Stimulated activated naive CD8-positive, alpha-beta T cell treated with anti-CD3 and anti-CD28 coated beads, Interleukin-15, amount 100 ng/mL, for 72 hours (primary cell): ENCODE data around the gene ENDOG.
"Not testable (repeated sequence)": the region's sequence is repeated elsewhere in the genome, so short reads cannot be mapped to it uniquely, and the experiment has no call there.

Experiments
- ATAC-seq: fragments of 150-1000 bp; cut with Tn5 transposase; 2 replicates; pipeline ENCODE4 v1.10.0; 2021; ENCODE audit warnings: mild to moderate bottlenecking, moderate library complexity
- DNase-seq, 2 donors: peaks; one replicate each; pipeline ENCODE4 v3.0.0; 2021 to 2022
- H3K27ac Mint-ChIP-seq, 2 donors: one replicate each; pipeline ENCODE4 v1.8.0; 2022; ENCODE audit warnings: mild to moderate bottlenecking in 2 of 2, mixed read lengths in 2 of 2, moderate library complexity in 2 of 2
- H3K27me3 Mint-ChIP-seq: one replicate; pipeline ENCODE4 v1.8.0; 2022; ENCODE audit warnings: mixed read lengths
- H3K4me1 Mint-ChIP-seq: one replicate; pipeline ENCODE4 v1.8.0; 2022; ENCODE audit warnings: mild to moderate bottlenecking, mixed read lengths
- H3K4me3 Mint-ChIP-seq, 2 donors: one replicate each; pipeline ENCODE4 v1.8.0; 2022; ENCODE audit warnings: mild to moderate bottlenecking in 2 of 2, mixed read lengths in 2 of 2, moderate library complexity in 1 of 2
- H3K9me3 Mint-ChIP-seq, 2 donors: one replicate each; pipeline ENCODE4 v1.8.0; 2022; ENCODE audit warnings: mixed read lengths in 2 of 2

Gene ENDOG

DNA sequence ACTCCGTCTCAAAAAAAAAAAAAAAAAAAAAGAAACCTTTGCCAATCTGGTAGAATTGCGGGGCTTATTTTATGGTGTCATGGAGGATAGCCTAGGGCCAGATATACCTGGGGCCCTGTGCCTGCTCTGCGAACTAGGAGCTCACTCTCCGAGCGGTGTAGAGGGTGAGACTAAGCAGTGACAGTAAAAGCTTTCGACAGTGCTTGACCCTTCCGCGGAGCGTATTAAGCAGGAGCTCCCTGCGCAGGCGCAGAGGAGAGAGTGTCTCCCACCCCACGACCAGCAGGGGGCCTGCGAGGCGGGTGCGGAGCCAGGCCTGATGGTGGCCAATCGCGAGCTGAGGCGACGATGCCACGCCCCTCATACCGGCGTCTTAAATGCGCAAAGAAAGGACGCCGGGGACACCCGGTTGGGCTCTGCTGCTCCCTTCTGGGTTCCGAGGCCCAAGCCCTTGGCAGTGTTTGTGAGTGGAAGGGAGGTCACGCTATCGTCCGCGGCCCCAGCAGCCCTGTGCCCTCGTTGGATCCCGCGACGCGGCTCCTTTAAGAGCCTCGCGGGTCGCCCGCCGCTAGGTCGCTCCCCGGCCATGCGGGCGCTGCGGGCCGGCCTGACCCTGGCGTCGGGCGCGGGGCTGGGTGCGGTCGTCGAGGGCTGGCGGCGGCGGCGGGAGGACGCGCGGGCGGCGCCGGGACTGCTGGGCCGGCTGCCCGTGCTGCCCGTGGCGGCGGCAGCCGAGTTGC, at the start of gene ENDOG:
TSS of gene ENDOG (plus strand) at position 402 of the 740 bp plus-strand sequence. CDS start at position 587, 185 bp downstream.
- H3K4me1 Mint-ChIP-seq = peaks cover 32% of the 10 kb centered on the region
- peak; percentile 93 for ATAC-seq
- peak within 1 kb of the TSS; percentile 69 to 95 for H3K27ac Mint-ChIP-seq
- H3K4me3 Mint-ChIP-seq = peak within 1 kb of the TSS; percentile 80 to 86
- no peaks in the 10 kb centered on the region for H3K9me3 Mint-ChIP-seq
- H3K27me3 Mint-ChIP-seq = no peaks in the 10 kb centered on the region
- DNase-seq = peak; percentile 98 to 99

DNA sequence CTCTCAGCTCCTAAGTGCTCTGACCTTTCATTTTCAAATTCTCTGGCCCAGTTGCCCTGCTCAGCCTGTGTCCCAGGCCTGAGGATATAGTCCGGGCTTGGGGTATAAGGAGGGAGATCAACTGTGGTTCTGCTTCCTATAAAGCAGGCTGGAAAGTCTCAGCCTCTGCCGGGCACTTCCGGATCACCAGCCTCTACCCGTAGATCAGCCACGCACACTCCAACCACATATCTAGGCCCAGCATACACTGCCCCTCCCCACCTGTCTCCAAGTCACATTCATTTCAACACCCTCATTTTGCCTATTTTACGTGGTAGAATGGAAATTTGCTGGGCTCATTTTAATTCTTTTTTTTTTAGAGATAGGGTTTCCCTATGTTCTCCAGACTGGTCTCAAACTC, 49.7 kb upstream of the ENDOG start:
- no peak overlapping the region for H3K4me3 Mint-ChIP-seq
- ATAC-seq (no peak), DNase-seq (no peak)
- H3K4me1 Mint-ChIP-seq = peaks cover 41% of the 10 kb centered on the region
- peak overlapping the region; percentile 6 to 69 for H3K27ac Mint-ChIP-seq
- no peaks in the 10 kb centered on the region for H3K27me3 Mint-ChIP-seq
- H3K9me3 Mint-ChIP-seq = no peaks in the 10 kb centered on the region

DNA sequence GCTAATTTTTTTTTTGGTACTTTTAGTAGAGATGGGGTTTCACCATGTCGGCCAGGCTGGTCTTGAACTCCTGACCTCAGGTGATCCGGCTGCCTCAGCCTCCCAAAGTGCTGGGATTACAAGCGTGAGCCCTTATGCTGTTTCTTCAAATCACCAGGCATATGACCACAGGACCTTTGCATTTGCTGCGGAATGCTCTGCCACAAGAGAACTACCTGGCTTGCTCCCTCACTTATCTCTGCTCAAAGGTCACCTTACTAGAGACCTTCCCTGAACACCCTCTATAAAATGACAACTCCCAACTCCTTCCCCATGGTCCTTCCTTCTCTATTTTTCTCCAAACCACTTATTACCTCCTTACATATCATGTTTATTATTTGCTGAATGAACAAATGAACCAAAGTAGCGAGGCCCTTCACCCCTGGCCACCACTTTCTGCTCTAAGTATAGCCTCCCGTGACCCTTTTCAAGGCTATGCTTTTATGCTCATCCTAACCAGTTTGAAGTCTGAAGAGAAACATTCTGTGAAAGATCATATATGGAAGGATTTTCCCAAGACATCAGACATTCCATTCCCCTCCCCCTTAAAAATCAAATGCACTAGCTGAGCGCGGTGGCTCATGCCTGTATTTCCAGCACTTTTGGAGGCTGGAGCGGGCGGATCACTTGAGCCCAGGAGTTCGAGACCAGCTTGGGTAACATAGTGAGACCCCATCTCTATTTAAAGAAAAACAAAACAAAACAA, 47.8 kb upstream of the ENDOG start:
- Mint-ChIP-seq H3K9me3 (peaks cover 0 to 10% of the 10 kb centered on the region in 2 donors), H3K4me1 (peaks cover 27% of the 10 kb centered on the region), H3K27ac (peak overlapping the region; percentile 97 to 99), H3K4me3 (peak overlapping the region; percentile 96 to 98), H3K27me3 (no peaks in the 10 kb centered on the region)
- ATAC-seq (no peak), DNase-seq (no peak)

DNA sequence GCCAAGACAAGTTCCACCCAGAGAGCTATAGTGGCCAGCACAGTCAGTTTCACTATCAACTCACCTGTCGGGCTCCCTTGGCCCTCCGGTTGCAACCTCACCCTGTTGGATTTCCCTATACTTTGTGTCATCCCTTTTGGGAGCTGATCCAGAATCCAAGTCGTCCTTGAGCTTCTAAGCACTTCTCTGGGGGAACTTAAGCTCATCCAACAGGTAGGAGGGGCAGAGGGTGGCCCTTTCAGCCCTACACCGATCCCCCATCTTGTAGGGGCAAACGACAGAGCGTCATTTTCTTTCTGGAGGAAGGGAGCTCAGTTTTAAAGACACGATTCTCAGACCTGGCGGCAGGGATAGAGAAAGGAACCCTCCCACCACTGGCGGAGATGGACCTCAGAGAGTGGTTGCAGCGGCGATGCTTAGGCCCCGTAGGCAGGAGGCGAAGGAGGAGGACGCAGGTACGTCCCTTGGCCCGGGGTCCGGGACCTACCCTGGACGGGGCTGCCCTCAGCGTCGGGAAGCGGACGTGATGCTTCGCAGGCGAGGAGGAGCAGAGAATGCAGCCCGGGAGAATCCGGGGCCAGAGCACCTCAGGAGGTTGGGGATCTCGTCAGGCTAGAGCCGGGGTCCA, 47.1 kb upstream of the ENDOG start:
- Mint-ChIP-seq H3K4me1 (peaks cover 22% of the 10 kb centered on the region), H3K4me3 (peak overlapping the region; percentile 96 to 98), H3K27ac (peak overlapping the region; percentile 97 to 99), H3K9me3 (peaks cover 0 to 10% of the 10 kb centered on the region in 2 donors), H3K27me3 (no peaks in the 10 kb centered on the region)
- DNase-seq (no peak), ATAC-seq (peak; percentile 39)

DNA sequence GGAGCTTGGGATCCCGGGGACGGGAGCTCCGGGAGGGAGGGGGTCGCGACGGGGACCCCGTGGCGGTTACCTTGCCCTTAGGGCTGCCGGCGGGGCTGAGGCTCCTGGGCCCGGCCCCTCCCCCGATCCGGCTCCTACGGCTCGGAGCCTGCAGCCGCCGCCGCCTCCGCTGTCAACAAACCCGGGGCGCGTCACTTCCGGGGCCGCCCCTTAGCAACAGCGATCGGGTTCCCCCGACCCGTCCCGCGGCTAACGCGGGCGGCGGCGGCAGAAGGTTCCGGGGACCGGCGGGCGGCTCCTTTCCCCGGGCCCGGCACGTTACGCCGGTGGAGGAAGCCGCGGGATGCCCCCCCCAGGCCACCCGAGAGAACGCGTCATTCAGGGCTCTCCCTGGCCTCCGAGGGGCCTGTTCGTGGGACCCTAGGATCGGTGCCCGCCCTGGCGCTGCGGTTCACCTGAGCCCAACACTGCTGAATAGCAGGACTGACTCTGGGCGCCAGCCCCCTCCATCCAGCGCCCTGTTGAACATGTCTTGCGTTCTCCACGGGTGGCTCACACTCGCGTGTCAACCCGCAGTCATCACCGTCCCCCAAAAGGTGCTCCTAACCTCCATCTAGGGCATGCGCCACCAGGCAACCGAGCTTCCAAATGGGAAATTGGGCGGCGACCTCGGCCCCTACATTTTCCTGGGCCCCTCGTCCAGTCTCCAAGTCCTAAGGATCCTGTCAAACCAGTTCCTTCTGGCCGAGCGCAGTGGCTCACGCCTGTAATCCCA, 46.4 kb upstream of the ENDOG start, which contains the start of gene ZER1:
TSS of gene ZER1 (minus strand) at position 183 of the 775 bp plus-strand sequence. CDS start 16,362 bp downstream, outside the sequence.
- H3K4me3 Mint-ChIP-seq = peak within 1 kb of the TSS; percentile 96 to 98

DNA sequence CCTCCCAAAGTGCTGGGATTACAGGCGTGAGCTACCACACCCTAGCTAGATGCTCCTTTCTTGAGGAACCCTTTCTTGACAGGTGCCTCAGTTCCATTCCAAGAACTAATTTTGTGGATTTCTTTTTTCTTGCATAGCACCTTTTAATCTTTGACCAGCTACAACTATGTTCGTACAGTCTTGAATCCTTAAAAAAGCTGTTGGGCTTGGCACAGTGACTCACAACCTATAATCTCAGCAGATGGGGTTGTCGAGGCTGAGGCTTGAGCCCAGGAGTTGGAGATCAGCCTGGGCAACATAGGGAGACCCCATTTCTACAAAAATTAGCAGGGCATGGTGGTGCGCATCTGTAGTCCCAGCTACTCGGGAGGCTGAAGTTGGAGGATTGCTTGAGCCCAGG, 45.3 kb upstream of the ENDOG start:
- ATAC-seq (no peak), DNase-seq (no peak)
- Mint-ChIP-seq H3K4me1 (peaks cover 22% of the 10 kb centered on the region), H3K4me3 (peak overlapping the region in 1 of 2 donors; percentile 12), H3K27ac (peak overlapping the region in 1 of 2 donors; percentile 29), H3K27me3 (no peaks in the 10 kb centered on the region), H3K9me3 (peaks cover 0 to 10% of the 10 kb centered on the region in 2 donors)

More for the DNA sequence above, 46.4 kb upstream of the ENDOG start, which contains the start of gene ZER1:
- Mint-ChIP-seq H3K4me1 (peaks cover 22% of the 10 kb centered on the region), H3K27ac (peak within 1 kb of the TSS; percentile 97 to 99), H3K9me3 (peaks cover 0 to 10% of the 10 kb centered on the region in 2 donors), H3K27me3 (no peaks in the 10 kb centered on the region)
- DNase-seq (peak; percentile 92 to 94), ATAC-seq (peak; percentile 98)

DNA sequence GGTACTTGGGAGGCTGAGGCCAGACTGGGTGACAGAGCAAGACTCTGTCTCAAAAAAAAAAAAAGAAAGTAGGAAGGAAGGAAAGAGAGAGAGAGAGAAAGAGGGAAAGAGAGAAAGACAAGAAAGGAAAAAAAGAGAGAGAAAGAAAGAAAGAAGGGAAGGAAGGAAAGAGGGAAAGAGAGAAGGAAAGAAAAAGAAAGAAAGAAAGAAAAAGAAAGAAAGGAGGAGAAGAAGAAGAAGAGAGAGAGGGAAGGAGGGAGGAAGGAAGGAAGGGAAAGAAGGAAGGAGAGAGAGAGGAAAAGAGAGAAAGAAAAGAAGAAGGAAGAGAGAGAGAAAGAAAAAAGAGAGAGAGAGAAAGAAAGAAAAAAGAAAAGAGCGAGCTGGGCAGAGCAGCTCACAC, 43.5 kb upstream of the ENDOG start:
- H3K27ac Mint-ChIP-seq = peak overlapping the region in 1 of 2 donors; percentile 79
- no peak for ATAC-seq

DNA sequence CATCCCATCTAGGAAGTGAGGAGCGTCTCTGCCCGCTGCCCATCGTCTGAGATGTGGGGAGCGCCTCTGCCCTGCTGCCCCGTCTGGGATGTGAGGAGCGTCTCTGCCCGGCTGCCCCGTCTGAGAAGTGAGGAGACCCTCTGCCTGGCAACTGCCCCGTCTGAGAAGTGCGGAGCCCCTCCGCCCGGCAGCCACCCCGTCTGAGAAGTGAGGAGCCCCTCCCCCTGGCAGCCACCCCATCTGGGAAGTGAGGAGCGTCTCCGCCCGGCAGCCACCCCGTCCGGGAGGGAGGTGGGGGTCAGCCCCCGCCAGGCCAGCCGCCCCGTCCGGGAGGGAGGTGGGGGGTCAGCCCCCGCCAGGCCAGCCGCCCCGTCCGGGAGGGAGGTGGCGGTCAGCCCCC, 38.2 kb upstream of the ENDOG start:
- H3K27ac Mint-ChIP-seq = not testable (repeated sequence)
- peaks cover 10% of the 10 kb centered on the region for H3K4me1 Mint-ChIP-seq

More for the DNA sequence above, 43.5 kb upstream of the ENDOG start:
- Mint-ChIP-seq H3K9me3 (peaks cover 0 to 10% of the 10 kb centered on the region in 2 donors), H3K4me1 (peaks cover 19% of the 10 kb centered on the region), H3K4me3 (no peak overlapping the region), H3K27me3 (no peaks in the 10 kb centered on the region)
- no peak for DNase-seq

DNA sequence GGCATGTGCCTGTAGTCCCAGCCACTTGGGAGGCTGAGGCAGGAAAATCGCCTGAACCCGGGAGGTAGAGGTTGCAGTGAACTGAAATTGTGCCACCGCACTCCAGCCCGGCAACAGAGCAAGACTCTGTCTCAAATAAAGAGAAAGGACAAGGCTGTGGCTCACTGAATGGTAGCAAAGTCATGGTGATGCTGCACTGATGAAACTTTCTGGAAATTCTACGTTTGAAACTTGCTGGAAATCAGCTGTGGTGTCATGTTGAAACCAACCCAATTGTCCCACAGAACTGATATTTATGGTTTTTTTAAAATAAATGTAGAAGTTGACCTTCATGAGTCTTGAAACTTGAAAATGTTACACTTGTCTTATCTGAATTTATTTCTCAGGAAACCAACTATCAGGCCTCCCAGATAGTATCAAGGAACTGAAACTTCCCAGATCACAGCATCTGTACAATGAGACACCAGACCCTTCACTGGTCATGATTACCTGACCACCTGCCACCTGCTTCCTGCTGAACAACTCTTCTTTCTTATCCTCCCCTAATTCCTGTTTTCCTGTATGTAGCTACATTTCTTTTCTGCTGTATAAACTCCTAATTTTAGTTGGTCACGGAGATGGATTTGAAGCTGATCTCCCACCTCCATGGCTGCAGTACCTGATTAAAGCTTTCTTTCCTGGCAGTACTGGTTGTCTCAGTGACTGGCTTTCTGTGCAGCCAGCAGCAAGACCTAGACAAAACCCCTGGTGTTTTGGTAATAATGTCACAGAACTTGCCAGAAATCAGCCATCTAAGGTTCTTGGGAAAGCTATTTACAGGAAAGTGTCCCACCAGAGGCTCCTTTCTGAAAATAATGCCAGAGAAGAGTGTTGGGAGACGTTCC, 36.9 kb upstream of the ENDOG start:
- no peak for ATAC-seq
- peaks cover 11% of the 10 kb centered on the region for H3K4me1 Mint-ChIP-seq
- H3K27me3 Mint-ChIP-seq = no peaks in the 10 kb centered on the region
- no peak for DNase-seq
- H3K27ac Mint-ChIP-seq = no peak overlapping the region
- H3K4me3 Mint-ChIP-seq = no peak overlapping the region
- no peaks in the 10 kb centered on the region for H3K9me3 Mint-ChIP-seq

More for the DNA sequence above, 38.2 kb upstream of the ENDOG start:
- not testable (repeated sequence) for ATAC-seq, H3K9me3 Mint-ChIP-seq, H3K4me3 Mint-ChIP-seq, H3K27me3 Mint-ChIP-seq, DNase-seq

DNA sequence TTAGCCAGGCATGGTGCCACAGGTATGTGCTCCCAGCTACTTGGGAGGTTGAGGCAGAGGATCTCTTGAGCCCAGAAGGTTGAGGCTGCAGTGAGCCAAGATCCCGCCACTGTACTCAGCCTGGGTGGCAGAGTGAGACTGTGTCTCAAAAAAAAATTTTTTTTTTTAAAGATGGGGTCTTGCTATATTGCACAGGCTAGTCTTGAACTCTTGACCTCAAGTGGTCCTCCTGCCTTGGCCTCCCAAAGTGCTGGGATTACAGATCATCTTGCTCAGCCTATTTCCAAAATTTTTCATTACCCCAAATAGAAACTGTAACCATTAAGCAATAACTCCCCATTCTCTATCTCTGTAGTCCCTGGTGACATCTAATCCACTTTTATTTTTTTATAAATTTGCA, 35.6 kb upstream of the ENDOG start:
- DNase-seq = no peak

DNA sequence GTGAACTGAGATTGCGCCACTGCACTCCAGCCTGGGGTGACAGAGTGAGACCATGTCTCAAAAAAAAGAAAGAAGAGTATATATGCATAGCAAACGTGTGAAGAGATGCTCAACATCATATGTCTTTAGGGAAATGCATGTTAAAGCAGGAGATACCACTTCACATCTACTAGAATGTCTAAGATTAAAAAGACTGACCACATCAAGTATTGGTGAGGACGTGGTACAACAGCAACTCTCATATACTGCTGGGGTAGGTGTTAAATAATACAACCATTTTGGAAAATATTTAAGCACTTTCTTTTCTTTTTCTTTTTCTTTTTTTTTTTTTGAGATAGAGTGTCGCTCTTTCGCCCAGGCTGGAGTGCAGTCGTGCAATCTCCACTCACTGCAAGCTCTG, 32.9 kb upstream of the ENDOG start:
- Mint-ChIP-seq H3K4me3 (no peak overlapping the region), H3K27ac (no peak overlapping the region), H3K4me1 (peaks cover 32% of the 10 kb centered on the region), H3K27me3 (no peaks in the 10 kb centered on the region), H3K9me3 (no peaks in the 10 kb centered on the region)
- ATAC-seq (no peak), DNase-seq (no peak)

More for the DNA sequence above, 35.6 kb upstream of the ENDOG start:
- H3K27me3 Mint-ChIP-seq = no peaks in the 10 kb centered on the region
- no peak overlapping the region for H3K4me3 Mint-ChIP-seq
- no peak overlapping the region for H3K27ac Mint-ChIP-seq
- no peaks in the 10 kb centered on the region for H3K9me3 Mint-ChIP-seq
- ATAC-seq = no peak
- H3K4me1 Mint-ChIP-seq = peaks cover 16% of the 10 kb centered on the region

DNA sequence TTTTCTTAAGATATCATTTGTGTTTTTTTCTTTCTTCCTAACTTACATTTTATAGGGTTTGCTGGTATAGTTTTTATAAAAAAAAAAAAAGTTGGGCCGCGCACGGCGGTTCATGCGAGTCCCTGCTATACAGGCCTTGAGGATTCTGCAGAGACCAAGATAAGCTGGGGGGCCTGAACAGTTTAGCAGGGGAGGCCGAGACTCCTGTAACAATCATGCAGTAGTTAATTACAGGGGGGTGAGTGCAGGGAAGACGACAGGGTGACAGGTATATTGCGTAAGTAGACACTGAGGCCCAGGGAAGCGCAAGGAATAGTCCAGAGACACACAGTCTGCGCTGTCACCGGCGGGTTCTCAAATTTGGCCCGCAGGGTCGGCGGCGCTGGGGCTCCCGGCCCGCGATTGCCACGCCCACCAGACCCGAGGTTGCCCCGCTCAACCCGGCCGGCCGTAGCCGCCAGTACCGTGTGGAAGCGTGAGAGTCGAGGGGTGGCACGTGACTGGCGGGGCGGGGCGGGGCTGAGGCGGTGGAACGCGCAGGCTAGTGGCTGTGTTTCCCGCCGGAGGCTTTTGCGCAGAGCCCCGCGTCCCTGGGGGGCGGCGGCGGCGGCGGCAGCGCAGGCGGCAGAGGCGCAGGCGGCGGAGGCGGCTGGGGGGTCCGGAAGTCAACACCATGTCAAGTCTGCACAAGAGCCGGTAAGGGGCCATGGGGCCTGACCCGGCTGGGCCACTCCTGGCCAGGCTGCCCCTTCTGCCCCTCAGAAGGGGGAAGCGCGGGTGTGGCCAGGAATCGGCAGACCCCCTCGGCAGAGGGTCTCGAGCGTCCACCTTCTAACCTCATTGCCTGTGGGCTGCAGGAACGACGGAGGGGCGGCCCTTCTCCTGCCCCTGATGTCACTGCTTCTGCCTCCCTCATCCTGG, 31.4 kb upstream of the ENDOG start, which contains the start of gene TBC1D13:
TSS of gene TBC1D13 (plus strand) at position 573 of the 921 bp plus-strand sequence. CDS start at position 674, 101 bp downstream.
- Mint-ChIP-seq H3K4me3 (peak within 1 kb of the TSS; percentile 99), H3K27ac (peak within 1 kb of the TSS; percentile 96 to 98), H3K4me1 (peaks cover 32% of the 10 kb centered on the region), H3K9me3 (no peaks in the 10 kb centered on the region), H3K27me3 (no peaks in the 10 kb centered on the region)
- ATAC-seq = peak; percentile 98
- peak; percentile 91 to 92 for DNase-seq

DNA sequence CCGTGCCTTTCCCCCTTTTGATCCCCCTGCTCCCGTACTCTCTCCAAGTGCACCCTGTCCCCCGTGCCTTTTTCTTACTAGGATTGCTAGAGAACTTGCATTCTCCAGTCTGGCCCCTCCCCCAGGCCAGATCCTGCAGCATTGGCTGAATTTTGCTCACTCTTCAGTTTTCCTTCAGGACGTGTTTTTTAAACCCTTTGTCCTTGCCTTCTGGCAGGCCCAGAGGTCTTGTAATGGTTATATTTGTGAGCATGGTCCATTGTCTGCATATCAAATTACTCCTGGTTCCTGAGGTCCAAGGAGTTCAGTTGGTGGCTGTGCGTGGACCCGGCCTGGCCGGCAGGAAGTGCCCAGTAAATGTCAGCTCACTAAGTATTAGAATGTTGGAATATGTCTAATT, 30.6 kb upstream of the ENDOG start:
- peak overlapping the region; percentile 96 to 98 for H3K27ac Mint-ChIP-seq
- ATAC-seq (no peak), DNase-seq (no peak)
- H3K4me1 Mint-ChIP-seq = peaks cover 34% of the 10 kb centered on the region
- H3K4me3 Mint-ChIP-seq = peak overlapping the region; percentile 99
- no peaks in the 10 kb centered on the region for H3K9me3 Mint-ChIP-seq
- no peaks in the 10 kb centered on the region for H3K27me3 Mint-ChIP-seq
